Psoas muscle (tissue), 8 donors: ENCODE data around the gene SULT1A1. TPM values are rescaled to one million over a fixed set of nuclear protein-coding genes. Genes with fewer than 3 reads are reported as not detected.
"Not testable (repeated sequence)": the region's sequence is repeated elsewhere in the genome, so short reads cannot be mapped to it uniquely, and the experiment has no call there.

Source experiments
- ATAC-seq, 4 donors: fragments of 200-7000 bp; cut with Tn5 transposase; one replicate each; pipeline ENCODE4 v1.9.1; 2020; ENCODE audit warnings: moderate library complexity in 3 of 4, mild to moderate bottlenecking in 2 of 4
- DNase-seq, 2 donors: peaks; one replicate each; pipeline ENCODE4 v3.0.0-alpha.2; 2020
- H3K27ac ChIP-seq: fragments of 200-600 bp; one replicate; pipeline ENCODE4 v1.8.0; 2022
- H3K27me3 ChIP-seq, 3 donors: fragments of 200-600 bp in 1 of 3; one replicate each; pipeline versions ENCODE4 v1.6.1 to v1.8.0; 2013 to 2022; ENCODE audit warnings: low read length in 2 of 3, mild to moderate bottlenecking in 2 of 3, moderate library complexity in 1 of 3; ENCODE audit not compliant: insufficient read depth in 3 of 3
- H3K36me3 ChIP-seq, 2 donors: fragments of 200-600 bp in 1 of 2; one replicate each; pipeline versions ENCODE4 v1.6.1 to v1.8.0; 2013 to 2022; ENCODE audit warnings: low read depth in 1 of 2, mild to moderate bottlenecking in 1 of 2, moderate library complexity in 1 of 2; ENCODE audit not compliant: insufficient read depth in 1 of 2
- H3K4me1 ChIP-seq: fragments of 200-600 bp; one replicate; pipeline ENCODE4 v1.8.0; 2022
- H3K4me3 ChIP-seq: fragments of 200-600 bp; one replicate; pipeline ENCODE4 v1.8.0; 2022; ENCODE audit warnings: mild to moderate bottlenecking
- H3K9me3 ChIP-seq: fragments of 200-600 bp; one replicate; pipeline ENCODE4 v1.8.0; 2022
- WGBS, 3 donors: extraction: QIAGEN DNeasy Blood & Tissue Kit; methylation state at CpG; one replicate each; pipeline versions ENCODE4 v1.1.6 to v1.1.7; 2013; 5-methylcytosine and 5-hydroxymethylcytosine counted together
- intact Hi-C, 2 donors: fragments of 100-400 bp; cut with DNase I; formaldehyde crosslinking; loops; one replicate each; pipeline versions ENCODE4 v1.11.0 to v1.14.2; 2022
- polyA plus RNA-seq, 3 donors: library from polyadenylated mRNA; stranded (reverse); fragments of 200-250 nt; gene quantifications; one replicate each; pipeline ENCODE4 v1.2.3, GENCODE V29; 2013
- total RNA-seq, 4 donors: library from RNA; stranded (reverse); fragmentation: NEBNext Ultra II Directional in 2 of 4; extraction: Animal tissue kit (Norgen Biotek cat#: 25700) in 2 of 4; gene quantifications; one replicate each; pipeline versions ENCODE4 v1.2.1 to v1.2.4, GENCODE V29; 2021 to 2023
- TF ChIP-seq, protein P1 (sequence below): fragments of 200-600 bp; IDR thresholded peaks from one replicate; pipeline ENCODE4 v1.8.0; 2022; ENCODE audit warnings: antibody characterized with exemption
- donor health status: healthy with polysubstance abuse.
- donor health status: DM: no; HTN: no; CAD: no; lungs with moderate emphysema.
- donor health status: Bipolar disorder and iron deficiency.
- donor health status: healthy.
- donor health status: DM: yes; HTN: yes; CAD: no.
- donor health status: DM: no; HTN: no; CAD: no.
- donor health status: DM: no; HTN: no; CAD: no.
- donor health status: DM: yes; HTN: yes; CAD: no.

SULT1A1 gene
- total and polyA plus RNA-seq, 7 donors, result 2.8 to 22.8 (median 8.1) TPM

DNA sequence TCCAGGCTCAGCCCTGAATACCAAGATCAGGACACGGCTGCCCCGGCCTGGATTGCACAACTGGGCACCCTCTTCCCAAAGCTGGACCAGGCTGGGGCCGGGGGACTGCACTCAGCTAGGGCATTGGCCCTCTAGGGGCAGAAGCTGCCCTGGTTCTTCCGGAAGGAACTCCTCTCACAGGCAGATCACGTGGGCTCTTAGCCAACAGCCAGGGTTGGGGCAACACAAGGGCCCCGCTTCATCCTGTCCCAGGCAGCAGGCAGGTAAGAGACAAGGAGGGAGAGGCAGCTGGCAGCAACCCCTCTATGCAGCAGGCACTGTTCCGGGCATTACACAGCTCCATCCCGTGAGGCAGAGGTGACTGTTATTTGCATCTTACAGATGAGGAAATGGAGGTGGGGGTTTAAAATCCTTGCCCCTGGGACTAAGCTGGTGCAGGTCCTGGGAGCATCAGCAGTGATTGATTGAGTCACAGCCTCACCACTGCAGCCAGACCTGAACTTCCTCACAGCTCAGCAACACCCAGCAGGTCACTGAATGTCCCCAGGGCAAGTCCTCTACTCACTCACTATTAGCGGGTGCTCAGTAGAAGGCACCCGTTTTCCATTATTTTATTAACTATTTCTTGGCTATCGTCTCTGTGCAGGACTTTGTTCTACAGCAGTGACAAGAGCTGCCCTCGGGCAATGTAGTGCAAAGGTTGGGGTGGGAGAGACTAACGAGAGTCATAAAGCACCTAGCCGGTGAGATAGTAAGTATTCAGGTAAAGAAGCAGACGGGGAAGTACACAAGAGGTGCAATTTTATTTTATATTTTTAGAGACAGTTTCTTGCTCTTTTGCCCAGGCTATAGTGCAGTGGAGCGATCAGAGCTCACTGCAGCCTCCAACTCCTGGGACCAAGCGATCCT is 10.2 kb downstream of the SULT1A1 start:
- H3K4me1 ChIP-seq, H3K27me3 ChIP-seq, DNase-seq, H3K36me3 ChIP-seq, H3K27ac ChIP-seq, H3K9me3 ChIP-seq, intact Hi-C loops, H3K4me3 ChIP-seq: not testable (repeated sequence)
- peak in 1 of 4 donors; percentile 28 for ATAC-seq
- WGBS, 3 donors, result no CpG with 5 or more reads among the region's 17 CpGs

DNA sequence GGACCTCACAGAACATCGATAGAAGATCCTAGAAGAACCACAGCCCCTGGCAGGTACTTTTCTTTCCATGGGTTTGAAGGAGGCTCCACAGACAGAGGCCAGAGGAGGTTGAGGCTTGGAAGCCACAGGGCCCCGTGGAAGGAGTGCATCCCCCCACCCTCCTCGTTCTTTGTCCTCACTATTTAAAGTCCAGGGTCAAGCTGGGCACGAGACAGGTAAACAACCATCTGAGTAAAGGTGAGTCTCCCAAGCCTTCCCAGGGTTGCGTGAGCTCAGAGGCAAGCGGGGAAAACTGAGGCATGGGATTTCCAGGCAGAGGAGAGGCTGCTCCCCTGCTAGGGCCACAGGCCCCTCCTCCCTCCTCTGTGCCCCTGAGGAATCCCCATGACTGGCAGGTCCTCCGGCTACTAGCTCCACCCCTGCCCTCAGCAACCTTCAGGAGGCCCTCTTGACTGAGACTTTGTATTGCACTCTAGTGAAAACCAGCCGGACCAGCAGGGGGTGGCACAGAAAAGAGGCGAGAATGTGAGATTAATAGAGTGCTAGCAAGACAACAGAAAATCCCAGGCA is 12.1 kb downstream of the SULT1A1 start:
- peaks cover 0 to 5% (median 0%) of the 10 kb centered on the region in 3 donors for H3K27me3 ChIP-seq
- ATAC-seq (no peak), DNase-seq (no peak)
- WGBS, 3 donors, result 65 to 74% (median 70%) methylated on average over 9 of the region's 9 CpGs
- TF ChIP-seq, protein P1, sequence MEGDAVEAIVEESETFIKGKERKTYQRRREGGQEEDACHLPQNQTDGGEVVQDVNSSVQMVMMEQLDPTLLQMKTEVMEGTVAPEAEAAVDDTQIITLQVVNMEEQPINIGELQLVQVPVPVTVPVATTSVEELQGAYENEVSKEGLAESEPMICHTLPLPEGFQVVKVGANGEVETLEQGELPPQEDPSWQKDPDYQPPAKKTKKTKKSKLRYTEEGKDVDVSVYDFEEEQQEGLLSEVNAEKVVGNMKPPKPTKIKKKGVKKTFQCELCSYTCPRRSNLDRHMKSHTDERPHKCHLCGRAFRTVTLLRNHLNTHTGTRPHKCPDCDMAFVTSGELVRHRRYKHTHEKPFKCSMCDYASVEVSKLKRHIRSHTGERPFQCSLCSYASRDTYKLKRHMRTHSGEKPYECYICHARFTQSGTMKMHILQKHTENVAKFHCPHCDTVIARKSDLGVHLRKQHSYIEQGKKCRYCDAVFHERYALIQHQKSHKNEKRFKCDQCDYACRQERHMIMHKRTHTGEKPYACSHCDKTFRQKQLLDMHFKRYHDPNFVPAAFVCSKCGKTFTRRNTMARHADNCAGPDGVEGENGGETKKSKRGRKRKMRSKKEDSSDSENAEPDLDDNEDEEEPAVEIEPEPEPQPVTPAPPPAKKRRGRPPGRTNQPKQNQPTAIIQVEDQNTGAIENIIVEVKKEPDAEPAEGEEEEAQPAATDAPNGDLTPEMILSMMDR, result no peak
- H3K4me3 ChIP-seq, result no peak overlapping the region
- H3K27ac ChIP-seq, result no peak overlapping the region
- H3K4me1 ChIP-seq, result no peaks in the 10 kb centered on the region
- intact Hi-C loops, result no loop called here
- no peaks in the 10 kb centered on the region for H3K9me3 ChIP-seq
- no peaks in the 10 kb centered on the region for H3K36me3 ChIP-seq

DNA sequence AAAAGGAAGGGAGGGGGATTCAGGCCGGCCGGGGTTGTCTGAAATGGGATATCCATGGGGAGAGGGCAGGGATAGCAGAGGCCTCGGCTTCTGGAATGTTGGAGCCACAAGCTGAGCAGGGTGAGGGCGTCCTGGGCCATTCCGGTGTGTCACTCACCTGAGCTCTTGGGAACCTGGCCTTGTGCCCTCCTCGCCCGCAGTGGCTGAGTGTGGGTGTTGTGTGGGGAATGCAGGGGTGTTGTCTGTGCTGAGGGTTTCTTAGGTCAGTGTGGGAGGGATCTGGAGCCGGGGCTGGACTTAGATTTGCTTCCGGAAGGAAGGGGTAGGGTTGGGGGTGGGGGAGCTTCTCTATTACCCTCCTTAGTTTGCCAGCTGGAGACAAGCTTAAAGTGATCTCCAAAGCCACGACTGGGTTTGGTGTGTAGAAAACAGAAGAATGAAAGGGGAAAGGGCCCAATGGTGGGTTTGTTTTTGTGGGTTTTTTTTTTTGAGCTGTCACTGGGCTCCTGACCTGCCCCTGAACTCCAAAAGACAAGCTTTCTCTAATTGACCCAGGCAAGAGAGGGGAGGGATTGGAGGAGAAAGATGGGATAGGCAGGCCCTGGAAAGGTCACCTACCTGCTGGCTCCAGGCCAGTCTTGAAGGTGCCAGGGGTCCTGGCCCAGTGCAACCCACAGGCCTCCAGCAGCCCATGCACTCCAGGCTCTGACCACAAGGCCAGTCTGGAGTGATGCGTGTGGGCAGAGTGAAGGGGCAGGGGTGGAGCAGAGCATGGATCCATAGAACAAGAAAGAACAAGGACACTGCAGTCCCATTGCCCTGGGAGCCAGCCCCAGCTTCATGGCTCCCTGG is 12.8 kb downstream of the SULT1A1 start, which contains the start of gene SULT1A2:
Gene SULT1A2 (minus strand): TSS at position 211 of the 852 bp plus-strand sequence. CDS start 1,120 bp downstream, outside the sequence.
- Histone ChIP-seq H3K36me3 (no peaks in the 10 kb centered on the region), H3K4me1 (no peaks in the 10 kb centered on the region), H3K27ac (no peak within 1 kb of the TSS), H3K27me3 (peaks cover 0 to 5% (median 0%) of the 10 kb centered on the region in 3 donors), H3K4me3 (no peak within 1 kb of the TSS), H3K9me3 (no peaks in the 10 kb centered on the region)
- WGBS, 3 donors, result 19 to 23% (median 22%) methylated on average over 11 of the region's 11 CpGs
- TF ChIP-seq, protein P1, result no peak
- intact Hi-C loops, result no loop called here
- ATAC-seq, result peak; percentile 20 to 36 (median 26)
- DNase-seq, result no peak

DNA sequence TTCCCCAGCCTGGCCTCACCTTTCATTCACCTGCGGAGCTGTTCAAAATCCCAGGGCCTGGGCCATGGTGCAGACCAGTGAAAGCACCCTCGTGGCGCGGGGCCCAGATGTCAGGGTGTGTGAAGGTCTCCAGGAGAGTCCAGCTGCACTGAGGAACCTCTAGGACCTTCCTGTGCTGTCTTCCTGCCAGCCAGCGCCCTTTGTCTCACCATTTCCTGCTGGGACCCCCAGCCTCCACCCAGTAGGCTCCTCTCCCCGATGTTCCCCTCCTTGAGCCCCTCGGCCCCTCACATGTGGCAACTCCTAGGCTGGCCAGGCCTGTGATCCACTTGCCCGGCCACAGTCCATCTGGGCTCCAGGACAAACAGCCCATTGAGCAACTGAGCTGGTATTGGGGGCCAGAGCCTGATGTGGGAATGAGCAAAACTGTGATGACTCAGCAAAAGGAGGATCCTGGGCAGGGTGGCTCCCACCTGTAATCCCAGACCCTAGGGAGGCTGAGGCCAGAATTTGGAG is 13.7 kb downstream of the SULT1A1 start:
- WGBS, 3 donors, result 70 to 79% (median 74%) methylated on average over 8 of the region's 8 CpGs
- peaks cover 0 to 5% (median 0%) of the 10 kb centered on the region in 3 donors for H3K27me3 ChIP-seq
- ATAC-seq, result no peak
- no peak overlapping the region for H3K27ac ChIP-seq
- H3K4me1 ChIP-seq, result no peaks in the 10 kb centered on the region
- DNase-seq, result no peak
- TF ChIP-seq, protein P1, result no peak
- H3K9me3 ChIP-seq, result no peaks in the 10 kb centered on the region
- peaks cover 0 to 6% of the 10 kb centered on the region in 2 donors for H3K36me3 ChIP-seq
- no peak overlapping the region for H3K4me3 ChIP-seq
- intact Hi-C loops, result no loop called here

DNA sequence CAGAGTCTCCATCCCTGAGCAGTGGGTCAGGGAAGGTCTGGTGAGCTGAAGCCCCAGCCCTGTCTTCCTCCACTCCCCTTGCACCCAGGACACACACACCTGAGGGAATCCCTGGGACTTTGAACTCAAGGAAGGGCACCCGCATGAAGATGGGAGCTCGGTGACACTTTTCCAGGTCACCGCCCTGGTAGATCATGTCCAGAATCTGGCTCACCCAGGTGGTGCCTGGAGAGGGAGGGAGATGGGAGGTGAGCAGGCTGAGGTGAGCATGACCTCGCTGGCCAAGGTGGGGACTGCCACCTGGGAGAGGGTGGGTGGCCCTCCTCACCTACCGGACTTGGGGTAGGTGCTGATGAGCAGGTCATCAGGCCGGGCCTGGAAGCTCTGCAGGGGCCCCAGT is 14.4 kb downstream of the SULT1A1 start:
- H3K27ac ChIP-seq, H3K4me3 ChIP-seq, intact Hi-C loops, DNase-seq, H3K4me1 ChIP-seq, ATAC-seq, H3K27me3 ChIP-seq, H3K9me3 ChIP-seq: not testable (repeated sequence)
- 92 to 100% (median 93%) methylated on average over 4 to 6 of the region's 6 CpGs for WGBS, 3 donors
- H3K36me3 ChIP-seq, result peaks cover 0 to 13% of the 10 kb centered on the region in 2 donors
